Medulla oblongata (tissue), 1 donor: Measurements from ENCODE around the gene MRPL10.

Experiments
- DNase-seq: peaks from one replicate; pipeline ENCODE4 v3.0.0-alpha.2; 2015; ENCODE audit errors: extremely low spot score

Gene MRPL10

GRCh38 chr17:47857551-47858455, 26.5 kb upstream of the MRPL10 start:
- DNase-seq: no peak

GRCh38 chr17:47856830-47857229, 25.5 kb upstream of the MRPL10 start:
- DNase-seq: no peak

- no peak for DNase-seq
Observed at GRCh38 chr17:47855737-47856136, 24.4 kb upstream of the MRPL10 start.

- DNase-seq: no peak
Observed at GRCh38 chr17:47853616-47854015, 22.3 kb upstream of the MRPL10 start.

GRCh38 chr17:47852113-47852949, 21.0 kb upstream of the MRPL10 start:
- DNase-seq: no peak

GRCh38 chr17:47851764-47852112, 20.4 kb upstream of the MRPL10 start:
- DNase-seq: no peak

- no peak for DNase-seq
Observed at GRCh38 chr17:47850692-47851573, 19.6 kb upstream of the MRPL10 start, which contains the start of gene SP6. SP6 (minus strand) TSS chr17:47851163; CDS start chr17:47848429, 2,734 bp downstream.

GRCh38 chr17:47850373-47850691, 19.0 kb upstream of the MRPL10 start:
- no peak for DNase-seq

- no peak for DNase-seq
Observed at GRCh38 chr17:47848198-47848513, 16.8 kb upstream of the MRPL10 start.

GRCh38 chr17:47847341-47848197, 16.2 kb upstream of the MRPL10 start:
- DNase-seq: no peak

- no peak for DNase-seq
Observed at GRCh38 chr17:47846716-47847340, 15.5 kb upstream of the MRPL10 start.

- DNase-seq: no peak
Observed at GRCh38 chr17:47845716-47846075, 14.4 kb upstream of the MRPL10 start.

GRCh38 chr17:47844814-47845715, 13.7 kb upstream of the MRPL10 start:
- DNase-seq: no peak

- no peak for DNase-seq
Observed at GRCh38 chr17:47844227-47844626, 12.9 kb upstream of the MRPL10 start.

GRCh38 chr17:47843391-47843730, 12.0 kb upstream of the MRPL10 start:
- DNase-seq: no peak

- DNase-seq: no peak
Observed at GRCh38 chr17:47841488-47842291, 10.3 kb upstream of the MRPL10 start.

- DNase-seq: peak; percentile 87
Observed at GRCh38 chr17:47840742-47841487, 9.6 kb upstream of the MRPL10 start, which contains the start of gene SCRN2. SCRN2 (minus strand) TSS chr17:47841273; CDS start chr17:47840843, 430 bp downstream.
